Activated CD4-positive, alpha-beta memory T cell treated with anti-CD3 and anti-CD28 coated beads, Interleukin-2, amount 10 ng/mL, durations not matched to agents 7 days and 5 days (primary cell): ENCODE measurements around the gene PTK7. TPM values are rescaled to one million over a fixed set of nuclear protein-coding genes. Genes with fewer than 3 reads are reported as not detected.

ENCODE experiments used
- CTCF ChIA-PET: fragments of 350-600 bp; sonication (Branson Sonifier 250); formaldehyde crosslinking; loops from one replicate; lab custom pipeline; 2021; ENCODE audit warnings: antibody characterized with exemption, inconsistent platforms; lab: Charles Lee
- POLR2A ChIA-PET: fragments of 350-600 bp; sonication (Branson Sonifier 250); formaldehyde crosslinking; loops from one replicate; lab custom pipeline; 2021; ENCODE audit warnings: antibody characterized with exemption; lab: Charles Lee
- DNase-seq: peaks from one replicate; pipeline ENCODE4 v3.0.0-alpha.2; 2020
- H3K27ac Mint-ChIP-seq: one replicate; pipeline ENCODE4 v1.8.0; 2021; ENCODE audit warnings: mild to moderate bottlenecking, mixed read lengths
- H3K27me3 Mint-ChIP-seq: one replicate; pipeline ENCODE4 v1.8.0; 2021; ENCODE audit warnings: mixed read lengths
- H3K36me3 Mint-ChIP-seq: one replicate; pipeline ENCODE4 v1.8.0; 2021; ENCODE audit warnings: low read depth, mixed read lengths
- H3K4me1 Mint-ChIP-seq: one replicate; pipeline ENCODE4 v1.8.0; 2021; ENCODE audit warnings: mixed read lengths
- H3K4me3 Mint-ChIP-seq: one replicate; pipeline ENCODE4 v1.8.0; 2021; ENCODE audit warnings: mild to moderate bottlenecking, mixed read lengths
- H3K9me3 Mint-ChIP-seq: one replicate; pipeline ENCODE4 v1.8.0; 2021; ENCODE audit warnings: mixed read lengths
- total RNA-seq, 2 experiments: library from RNA; stranded (reverse); gene quantifications; one replicate each; pipeline ENCODE4 v1.2.3, GENCODE V29; 2021

Gene PTK7
- total RNA-seq, 2 experiments from 2014 or later: 0.23 to 0.35 TPM

DNA sequence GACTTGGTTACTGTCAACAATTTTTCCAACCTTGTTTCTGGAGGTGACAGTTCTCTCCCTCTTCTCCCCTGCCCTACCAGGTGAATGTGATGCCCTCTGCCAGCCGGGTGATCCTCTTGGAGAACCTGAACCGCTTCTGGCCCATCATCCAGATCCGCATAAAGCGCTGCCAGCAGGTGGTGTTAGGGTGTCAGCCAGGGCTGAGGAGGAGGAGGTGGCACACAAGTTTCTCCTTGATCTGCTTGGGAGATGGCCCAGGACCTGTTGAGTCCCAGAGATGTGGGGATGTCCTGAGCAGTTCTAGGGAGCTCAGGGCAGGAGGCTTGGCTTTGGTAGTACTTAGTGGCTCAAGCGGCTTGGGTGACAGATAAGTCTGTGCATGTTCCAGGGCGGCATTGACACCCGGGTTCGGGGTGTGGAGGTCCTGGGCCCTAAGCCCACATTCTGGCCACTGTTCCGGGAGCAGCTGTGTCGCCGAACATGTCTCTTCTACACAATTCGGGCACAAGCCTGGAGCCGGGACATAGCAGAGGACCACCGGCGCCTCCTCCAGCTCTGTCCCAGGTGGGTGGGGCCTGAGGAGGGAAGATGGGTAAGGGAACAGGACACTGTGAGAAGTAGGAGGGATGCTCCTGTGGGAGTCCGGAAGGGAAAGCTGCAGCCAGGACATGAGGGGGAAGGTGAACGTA lies 127.1 kb downstream of the PTK7 start:
- Mint-ChIP-seq H3K9me3 (no peaks in the 10 kb centered on the region), H3K4me3 (no peak overlapping the region), H3K27ac (no peak overlapping the region), H3K36me3 (peaks cover 26% of the 10 kb centered on the region), H3K4me1 (no peaks in the 10 kb centered on the region), H3K27me3 (no peaks in the 10 kb centered on the region)
- CTCF ChIA-PET: no interaction called here
- DNase-seq: no peak
- POLR2A ChIA-PET: no interaction called here

DNA sequence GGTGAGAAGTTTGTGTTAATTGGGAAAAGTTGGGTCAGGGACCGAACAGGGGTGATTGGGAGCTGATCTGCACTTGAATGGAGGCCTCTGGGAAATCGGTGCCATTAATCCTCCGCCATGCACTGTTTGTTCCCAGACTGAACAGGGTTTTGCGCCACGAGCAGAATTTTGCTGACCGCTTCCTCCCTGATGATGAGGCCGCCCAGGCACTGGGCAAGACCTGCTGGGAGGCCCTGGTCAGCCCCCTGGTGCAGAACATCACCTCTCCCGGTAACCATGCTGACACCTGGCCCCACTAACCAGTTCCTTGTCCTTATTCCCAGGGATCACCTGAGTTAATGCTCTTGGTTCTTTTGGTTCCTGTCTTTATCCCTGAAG lies 127.6 kb downstream of the PTK7 start:
- DNase-seq: no peak
- peaks cover 26% of the 10 kb centered on the region for H3K36me3 Mint-ChIP-seq
- H3K27me3 Mint-ChIP-seq: no peaks in the 10 kb centered on the region
- H3K27ac Mint-ChIP-seq: no peak overlapping the region
- no peaks in the 10 kb centered on the region for H3K9me3 Mint-ChIP-seq
- no peaks in the 10 kb centered on the region for H3K4me1 Mint-ChIP-seq
- no peak overlapping the region for H3K4me3 Mint-ChIP-seq
- ChIA-PET POLR2A (no interaction called here), CTCF (no interaction called here)

DNA sequence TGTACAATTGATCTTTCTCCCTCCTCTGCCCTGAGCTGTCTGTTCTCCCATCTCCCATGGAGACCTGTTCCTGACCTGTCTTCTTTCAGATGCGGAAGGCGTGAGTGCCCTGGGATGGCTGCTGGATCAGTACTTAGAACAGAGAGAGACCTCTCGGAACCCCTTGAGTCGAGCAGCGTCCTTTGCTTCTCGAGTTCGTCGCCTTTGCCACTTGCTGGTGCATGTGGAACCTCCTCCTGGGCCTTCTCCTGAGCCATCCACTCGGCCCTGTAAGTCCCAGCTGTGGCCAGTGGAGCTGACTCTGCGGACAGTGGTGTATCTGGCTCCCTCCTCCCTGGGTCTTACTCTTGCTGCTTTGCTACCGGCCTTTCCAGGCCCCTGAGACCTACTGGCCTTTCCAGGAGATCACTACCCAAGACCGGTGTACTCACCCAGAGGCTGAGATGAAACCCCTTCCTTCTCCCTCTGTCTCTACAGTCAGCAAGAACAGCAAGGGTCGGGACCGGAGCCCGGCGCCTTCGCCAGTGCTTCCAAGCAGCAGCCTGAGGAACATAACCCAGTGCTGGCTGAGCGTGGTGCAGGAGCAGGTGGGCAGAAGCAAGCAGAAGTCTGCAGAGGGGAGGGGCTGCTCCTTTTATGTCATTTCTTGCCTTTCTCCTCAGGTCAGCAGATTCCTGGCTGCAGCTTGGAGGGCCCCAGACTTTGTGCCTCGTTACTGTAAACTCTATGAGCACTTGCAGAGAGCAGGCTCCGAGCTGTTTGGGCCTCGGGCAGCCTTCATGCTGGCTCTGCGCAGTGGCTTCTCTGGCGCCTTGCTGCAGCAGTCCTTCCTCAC lies 128.4 kb downstream of the PTK7 start:
- H3K36me3 Mint-ChIP-seq: peaks cover 26% of the 10 kb centered on the region
- H3K27me3 Mint-ChIP-seq: no peaks in the 10 kb centered on the region
- ChIA-PET POLR2A (interaction anchor here (0.7 kb wide), 1 partner anchor 17 kb away, joined by 3 read pairs; no protein-coding TSS in a partner anchor), CTCF (no interaction called here)
- no peaks in the 10 kb centered on the region for H3K9me3 Mint-ChIP-seq
- no peaks in the 10 kb centered on the region for H3K4me1 Mint-ChIP-seq
- H3K27ac Mint-ChIP-seq: no peak overlapping the region
- H3K4me3 Mint-ChIP-seq: no peak overlapping the region
- no peak for DNase-seq

DNA sequence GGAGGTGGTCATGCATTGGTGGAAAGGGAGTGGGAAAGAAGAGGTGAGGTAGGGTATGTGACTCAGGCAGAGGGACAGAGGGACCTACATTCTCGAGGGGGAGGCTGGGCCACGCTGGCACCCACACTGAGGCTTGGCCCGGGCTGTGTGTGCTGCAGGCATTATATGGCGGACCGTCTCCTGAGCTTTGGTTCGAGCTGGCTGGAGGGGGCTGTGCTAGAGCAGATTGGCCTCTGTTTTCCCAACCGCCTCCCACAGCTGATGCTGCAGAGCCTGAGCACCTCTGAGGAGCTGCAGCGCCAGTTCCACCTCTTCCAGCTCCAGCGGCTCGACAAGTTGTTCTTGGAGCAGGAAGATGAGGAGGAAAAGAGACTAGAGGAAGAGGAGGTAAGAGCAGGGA lies 129.7 kb downstream of the PTK7 start:
- DNase-seq: no peak
- CTCF ChIA-PET: no interaction called here
- no peaks in the 10 kb centered on the region for H3K4me1 Mint-ChIP-seq
- no peak overlapping the region for H3K27ac Mint-ChIP-seq
- H3K4me3 Mint-ChIP-seq: no peak overlapping the region
- POLR2A ChIA-PET: no interaction called here
- H3K9me3 Mint-ChIP-seq: no peaks in the 10 kb centered on the region
- H3K36me3 Mint-ChIP-seq: peaks cover 21% of the 10 kb centered on the region
- no peaks in the 10 kb centered on the region for H3K27me3 Mint-ChIP-seq

DNA sequence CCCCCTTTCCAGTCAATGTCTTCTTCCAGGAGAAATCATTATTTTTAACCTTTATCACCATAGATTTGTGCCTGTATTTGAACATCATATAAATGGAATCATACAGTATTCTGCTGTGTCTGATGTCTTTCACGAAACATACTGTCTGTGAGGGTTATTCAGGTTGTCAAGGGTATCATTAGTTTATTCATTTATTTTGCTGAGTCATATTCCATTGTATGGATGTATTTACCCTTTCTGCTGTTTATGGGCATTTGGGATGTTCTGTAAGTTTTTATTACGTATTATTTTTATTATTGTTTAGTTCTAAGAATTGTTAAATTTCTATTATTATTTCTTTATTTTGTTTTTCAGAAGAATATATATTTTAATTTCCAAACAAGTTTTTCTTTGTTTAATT lies 131.2 kb downstream of the PTK7 start:
- ChIA-PET CTCF (no interaction called here), POLR2A (no interaction called here)
- Mint-ChIP-seq H3K27ac (no peak overlapping the region), H3K9me3 (no peaks in the 10 kb centered on the region), H3K36me3 (peaks cover 18% of the 10 kb centered on the region), H3K4me3 (no peak overlapping the region), H3K4me1 (no peaks in the 10 kb centered on the region), H3K27me3 (no peaks in the 10 kb centered on the region)
- no peak for DNase-seq

Other genes with a start within 250 kb of the PTK7 start
- gene RPL7L1, start 196.7 kb upstream of the PTK7 start, total RNA-seq: 10 to 100 TPM; 71.4 to 74.2 TPM
- gene PTCRA, start 160.3 kb upstream of the PTK7 start, total RNA-seq: not detected
- 10 to 100 TPM; 51.1 to 53.2 TPM for gene CNPY3, start 146.8 kb upstream of the PTK7 start, total RNA-seq
- under 1 TPM; 0.38 to 0.60 TPM for gene GNMT, start 115.6 kb upstream of the PTK7 start, total RNA-seq
- gene PEX6, start 97.1 kb upstream of the PTK7 start, total RNA-seq: 10 to 100 TPM; 27.4 to 29.1 TPM
- gene PPP2R5D, start 91.7 kb upstream of the PTK7 start, total RNA-seq: 10 to 100 TPM; 56.8 to 59.3 TPM
- 10 to 100 TPM; 56.6 to 60.6 TPM for gene MEA1, start 62.4 kb upstream of the PTK7 start, total RNA-seq
- 10 to 100 TPM; 64.6 to 68.7 TPM for gene KLHDC3, start 62.1 kb upstream of the PTK7 start, total RNA-seq
- gene RRP36, start 54.7 kb upstream of the PTK7 start, total RNA-seq: 10 to 100 TPM; 59.2 to 60.4 TPM
- 10 to 100 TPM; 12.7 to 13.0 TPM for gene CUL7, start 22.5 kb upstream of the PTK7 start, total RNA-seq
- 10 to 100 TPM; 46.8 to 57.8 TPM for gene MRPL2, start 16.9 kb upstream of the PTK7 start, total RNA-seq
- 10 to 100 TPM; 19.3 to 20.3 TPM for gene KLC4, start 16.7 kb upstream of the PTK7 start, total RNA-seq
- 10 to 100 TPM; 45.8 to 45.9 TPM for gene SRF, start 95.0 kb downstream of the PTK7 start, total RNA-seq
- 10 to 100 TPM; 45.0 to 45.9 TPM for gene CUL9, start 105.9 kb downstream of the PTK7 start, total RNA-seq
- 10 to 100 TPM; 39.6 to 42.5 TPM for gene DNPH1, start 153.2 kb downstream of the PTK7 start, total RNA-seq
- under 1 TPM; 0.30 TPM for gene TTBK1, start 167.2 kb downstream of the PTK7 start, total RNA-seq
- not detected for gene SLC22A7, start 221.9 kb downstream of the PTK7 start, total RNA-seq
- gene CRIP3, start 232.5 kb downstream of the PTK7 start, total RNA-seq: under 1 TPM in 1 of 2 experiments, not detected in 1; 0.88 TPM